PFSK-1 (cell line): ENCODE measurements around the gene RARA.

Source experiments
- FOXP2 ChIP-seq: optimal IDR thresholded peaks from 2 replicates; pipeline ENCODE3; 2011; ENCODE audit warnings: borderline replicate concordance, control low read depth, inconsistent platforms; ENCODE audit not compliant: insufficient read depth; ENCODE audit errors: extremely low read length, extremely low read depth
- POLR2AphosphoS5 ChIP-seq: IDR thresholded peaks from 2 replicates; pipeline ENCODE4 v1.6.1; 2012; ENCODE audit warnings: low read depth, mild to moderate bottlenecking, control low read depth, low read length, moderate library complexity
- REST ChIP-seq, 2 experiments: IDR thresholded peaks; 2 replicates each; pipeline versions ENCODE4 v1.6.1 to v1.8.0; 2011 to 2012; ENCODE audit warnings: low read depth in 2 of 2, low read length in 2 of 2, control low read depth in 1 of 2, inconsistent platforms in 1 of 2, mild to moderate bottlenecking in 1 of 2, moderate library complexity in 1 of 2; ENCODE audit not compliant: insufficient read depth in 1 of 2
- SIN3A ChIP-seq: IDR thresholded peaks from 2 replicates; pipeline ENCODE4 v1.6.1; 2012; ENCODE audit warnings: mild to moderate bottlenecking, low read length, moderate library complexity, borderline replicate concordance; ENCODE audit not compliant: insufficient read depth
- TAF1 ChIP-seq: IDR thresholded peaks from 2 replicates; pipeline ENCODE4 v1.6.1; 2012; ENCODE audit warnings: low read length, control low read depth, borderline replicate concordance; ENCODE audit not compliant: insufficient read depth

Gene RARA

GRCh38 chr17:40354221-40355122, 45.5 kb downstream of the RARA start:
- TF ChIP-seq REST (IDR thresholded peaks at IDR 0.05; ENCODE audit: insufficient read depth in 1 of 2, low read depth in 2 of 2, low read length in 2 of 2) = no peak

- TF ChIP-seq FOXP2 (peak; percentile 88), SIN3A (no peak)
These were observed 46.3 kb downstream of the RARA start for GRCh38 chr17:40355123-40355803.

GRCh38 chr17:40355804-40356758, 47.1 kb downstream of the RARA start:
- TF ChIP-seq FOXP2 (no peak), SIN3A (no peak), REST (IDR thresholded peaks at IDR 0.05; ENCODE audit: insufficient read depth in 1 of 2, low read depth in 2 of 2, low read length in 2 of 2) (no peak), POLR2AphosphoS5 (no peak), TAF1 (no peak)

- TF ChIP-seq SIN3A (no peak), POLR2AphosphoS5 (no peak), REST (IDR thresholded peaks at IDR 0.05; ENCODE audit: insufficient read depth in 1 of 2, low read depth in 2 of 2, low read length in 2 of 2) (no peak), TAF1 (no peak), FOXP2 (no peak)
These were observed 48.3 kb downstream of the RARA start for GRCh38 chr17:40356990-40357881.
